SK-N-SH (cell line): Measurements from ENCODE around the gene ANKK1. TPM values are rescaled to one million over a fixed set of nuclear protein-coding genes. Genes with fewer than 3 reads are reported as not detected.

ENCODE experiments used
- CTCF ChIA-PET: fragments of 300-600, 350-600 bp; formaldehyde crosslinking; extraction: SDS; loops from one replicate; lab custom pipeline; 2021; lab: Yijun Ruan, JAX
- POLR2A ChIA-PET: fragments of 350-600 bp; sonication (Branson Sonifier 250); formaldehyde crosslinking; extraction: SDS; loops from one replicate; lab custom pipeline; 2020; ENCODE audit warnings: antibody characterized with exemption, inconsistent platforms; lab: Yijun Ruan, JAX
- DNase-seq: peaks from one replicate; pipeline ENCODE4 v3.0.0; 2012
- H2AFZ ChIP-seq: fragments of 200-600 bp; sonication (generic); 2 replicates; pipeline ENCODE4 v1.8.1; 2016; ENCODE audit warnings: antibody characterized with exemption, mild to moderate bottlenecking, low read depth
- H3F3A ChIP-seq: fragments of 200-600 bp; sonication (generic); replicated peaks from 2 replicates; pipeline ENCODE3; 2016; ENCODE audit warnings: antibody characterized with exemption, mild to moderate bottlenecking; ENCODE audit not compliant: insufficient read depth
- H3K27ac ChIP-seq, 2 experiments: fragments of 200-500 bp in 1 of 2; fragments of 200-600 bp in 1 of 2; sonication (Bioruptor generic) in 1 of 2; sonication (generic), shearing (Covaris generic) in 1 of 2; 2 replicates each; pipeline versions ENCODE4 v1.5.1 to v1.6.1; 2014 to 2016; ENCODE audit warnings: low read depth in 2 of 2, inconsistent platforms in 1 of 2, low read length in 1 of 2, mild to moderate bottlenecking in 1 of 2, mixed read lengths in 1 of 2
- H3K27me3 ChIP-seq: fragments of 200-600 bp; sonication (generic), shearing (Covaris generic); 2 replicates; pipeline ENCODE4 v1.6.1; 2016; ENCODE audit warnings: mixed run types; ENCODE audit not compliant: insufficient read depth
- H3K36me3 ChIP-seq, 2 experiments: fragments of 200-500 bp in 1 of 2; fragments of 200-600 bp in 1 of 2; sonication (Bioruptor generic) in 1 of 2; sonication (generic) in 1 of 2; replicated peaks in 1 of 2; 2 replicates each; pipeline versions ENCODE3 to v1.5.1; 2014 to 2016; ENCODE audit warnings: low read length in 1 of 2, mild to moderate bottlenecking in 1 of 2; ENCODE audit not compliant: insufficient read depth in 2 of 2, control insufficient read depth in 1 of 2
- H3K4me1 ChIP-seq, 2 experiments: fragments of 200-500 bp in 1 of 2; fragments of 200-600 bp in 1 of 2; sonication (Bioruptor generic) in 1 of 2; sonication (generic), shearing (Covaris generic) in 1 of 2; 2 replicates each; pipeline versions ENCODE4 v1.5.1 to v1.6.1; 2014 to 2016; ENCODE audit warnings: low read depth in 1 of 2, low read length in 1 of 2, mixed run types in 1 of 2; ENCODE audit not compliant: insufficient read depth in 2 of 2, control insufficient read depth in 1 of 2
- H3K4me2 ChIP-seq: fragments of 200-600 bp; sonication (generic), shearing (Covaris generic); 2 replicates; pipeline ENCODE4 v1.6.1; 2017; ENCODE audit warnings: mixed run types
- H3K4me3 ChIP-seq, 2 experiments: fragments of 200-500 bp in 1 of 2; fragments of 200-600 bp in 1 of 2; sonication (Bioruptor generic) in 1 of 2; sonication (generic), shearing (Covaris generic) in 1 of 2; 2 replicates each; pipeline versions ENCODE4 v1.5.1 to v1.8.1; 2014 to 2016; ENCODE audit warnings: low read depth in 2 of 2, inconsistent platforms in 1 of 2, low read length in 1 of 2, mild to moderate bottlenecking in 1 of 2, mixed read lengths in 1 of 2, moderate library complexity in 1 of 2
- H3K79me2 ChIP-seq: fragments of 200-600 bp; sonication (generic); 2 replicates; pipeline ENCODE4 v1.8.1; 2017; ENCODE audit warnings: mild to moderate bottlenecking; ENCODE audit not compliant: insufficient read depth
- H3K9ac ChIP-seq: fragments of 200-600 bp; sonication (generic); 2 replicates; pipeline ENCODE4 v1.6.1; 2017; ENCODE audit warnings: mixed run types
- H3K9me2 ChIP-seq: fragments of 200-600 bp; sonication (generic); 2 replicates; pipeline ENCODE4 v1.6.1; 2017; ENCODE audit warnings: mixed run types
- H3K9me3 ChIP-seq: fragments of 200-600 bp; sonication (generic); 2 replicates; pipeline ENCODE4 v1.6.1; 2017; ENCODE audit warnings: mixed run types, mild to moderate bottlenecking, moderate library complexity
- H4K20me1 ChIP-seq: fragments of 200-600 bp; sonication (generic); 2 replicates; pipeline ENCODE4 v1.6.1; 2017; ENCODE audit warnings: mild to moderate bottlenecking, mixed run types; ENCODE audit not compliant: insufficient read depth
- CHD2 ChIP-seq: fragments of 150-350 bp; IDR thresholded peaks from 2 replicates; pipeline ENCODE4 v1.6.1; 2018; ENCODE audit warnings: low read length; ENCODE audit not compliant: partially characterized antibody
- CTCF ChIP-seq: fragments of 200-600 bp; sonication (generic); IDR thresholded peaks from 2 replicates; pipeline ENCODE4 v1.6.1; 2017; ENCODE audit warnings: antibody characterized with exemption, mild to moderate bottlenecking, moderate library complexity
- EP300 ChIP-seq, 2 experiments: IDR thresholded peaks; 2 replicates each; pipeline versions ENCODE4 v1.4.0 to v1.6.1; 2012; ENCODE audit warnings: borderline replicate concordance in 1 of 2, low read depth in 1 of 2, low read length in 1 of 2
- FOSL2 ChIP-seq: IDR thresholded peaks from 2 replicates; pipeline ENCODE4 v1.4.0; 2012; ENCODE audit warnings: low read depth, mild to moderate bottlenecking, moderate library complexity, borderline replicate concordance
- FOXM1 ChIP-seq: IDR thresholded peaks from 2 replicates; pipeline ENCODE4 v1.4.0; 2012; ENCODE audit warnings: low read depth, mild to moderate bottlenecking
- GABPA ChIP-seq: IDR thresholded peaks from 2 replicates; pipeline ENCODE4 v1.4.0; 2012; ENCODE audit warnings: low read depth, mild to moderate bottlenecking
- JUND ChIP-seq: IDR thresholded peaks from 2 replicates; pipeline ENCODE4 v1.4.0; 2012
- MEF2A ChIP-seq: IDR thresholded peaks from 2 replicates; pipeline ENCODE4 v1.4.0; 2012; ENCODE audit warnings: low read depth, borderline replicate concordance
- NFIC ChIP-seq: IDR thresholded peaks from 2 replicates; pipeline ENCODE4 v1.4.0; 2012; ENCODE audit warnings: borderline replicate concordance
- RAD21 ChIP-seq: IDR thresholded peaks from 2 replicates; pipeline ENCODE4 v1.6.1; 2012; ENCODE audit warnings: mild to moderate bottlenecking, low read length
- RFX5 ChIP-seq: IDR thresholded peaks from 2 replicates; pipeline ENCODE4 v1.6.1; 2012; ENCODE audit warnings: mild to moderate bottlenecking, improper control_type of control experiment, low read length
- USF1 ChIP-seq: IDR thresholded peaks from 2 replicates; pipeline ENCODE4 v1.4.0; 2012; ENCODE audit warnings: low read depth, borderline replicate concordance
- USF2 ChIP-seq: fragments of 150-350 bp; IDR thresholded peaks from 2 replicates; pipeline ENCODE4 v1.6.1; 2017; ENCODE audit warnings: antibody characterized with exemption, low read length, low read depth, borderline replicate concordance
- ZBTB33 ChIP-seq: IDR thresholded peaks from 2 replicates; pipeline ENCODE4 v1.4.0; 2012; ENCODE audit warnings: low read depth, borderline replicate concordance
- WGBS: methylation state at CpG from one replicate; pipeline ENCODE4 v1.1.6; 2017; ENCODE audit warnings: low lambda C conversion rate; 5-methylcytosine and 5-hydroxymethylcytosine counted together
- polyA plus RNA-seq, 3 experiments: library from polyadenylated mRNA; depleted of rRNA; stranded (reverse); fragments of >200 nt; gene quantifications; 2 replicates each; pipeline ENCODE4 v1.2.3, GENCODE V29; 2012

The ANKK1 gene
- polyA plus RNA-seq, 1 of the 3 experiments (the other 2 are of a cell fraction), result 0.05 TPM

- H3K79me2 ChIP-seq, result no peaks in the 10 kb centered on the region
- no peaks in the 10 kb centered on the region for H3K9me3 ChIP-seq
- H3K4me1 ChIP-seq, result no peaks in the 10 kb centered on the region
- no peak for DNase-seq
- no peaks in the 10 kb centered on the region for H3K27me3 ChIP-seq
- no peak overlapping the region for H3K4me2 ChIP-seq
- 31% methylated on average over 2 of the region's 2 CpGs for WGBS
- TF ChIP-seq JUND, result no peak
- no peak for TF ChIP-seq RAD21
- TF ChIP-seq EP300 (IDR thresholded peaks at IDR 0.05; ENCODE audit: borderline replicate concordance in 1 of 2, low read depth in 1 of 2, low read length in 1 of 2), result no peak
- no peak for TF ChIP-seq CHD2
- no peak for TF ChIP-seq MEF2A
- no peak for TF ChIP-seq USF1
- no peak for TF ChIP-seq FOSL2
- TF ChIP-seq CTCF, result no peak
- no peak for TF ChIP-seq ZBTB33
- no peak for TF ChIP-seq USF2
- TF ChIP-seq FOXM1, result no peak
- no peak for TF ChIP-seq RFX5
- no peak for TF ChIP-seq NFIC
- no peak for TF ChIP-seq GABPA
- H3K4me3 ChIP-seq, result no peak overlapping the region
- no peak overlapping the region for H3K27ac ChIP-seq
- H3K9ac ChIP-seq, result no peak overlapping the region
- no peaks in the 10 kb centered on the region for H3F3A ChIP-seq
- POLR2A ChIA-PET, result no interaction called here
- H2AFZ ChIP-seq, result no peak overlapping the region
- H3K36me3 ChIP-seq, result no peaks in the 10 kb centered on the region
- CTCF ChIA-PET, result interaction anchor here (1.4 kb wide), 1 partner anchor 19 kb away, joined by 3 read pairs; no protein-coding TSS in a partner anchor
- H4K20me1 ChIP-seq, result no peaks in the 10 kb centered on the region
- no peaks in the 10 kb centered on the region for H3K9me2 ChIP-seq
These were observed 29.8 kb downstream of the ANKK1 start for GRCh38 chr11:113417428-113417827.
